Measurements from ENCODE around the gene HRCT1. TPM values are rescaled to one million over a fixed set of nuclear protein-coding genes. Genes with fewer than 3 reads are reported as not detected.

Gene HRCT1
- total RNA-seq, 4 donors from 2014 or later: 0.81 to 11.8 (median 3.3) TPM

- no peak for DNase-seq
- peak overlapping the region in 2 of 3 donors; percentile 19 to 57 for H3K27ac ChIP-seq
- no peak overlapping the region for H3K4me3 ChIP-seq (replicated peaks in 1 of 3)
- intact Hi-C loops (cut with DNase I): loop anchor here (5.0 kb wide), 1 partner anchor 32 kb away; the partner anchor contains the start of genes HRCT1 and SPAAR
- peaks cover 30 to 61% of the 10 kb centered on the region in 2 donors for H3K4me1 ChIP-seq
- TF ChIP-seq CTCF (IDR thresholded peaks at IDR 0.05): no peak
- TF ChIP-seq POLR2A (IDR thresholded peaks at IDR 0.05): no peak
- H3K36me3 ChIP-seq: no peaks in the 10 kb centered on the region
- WGBS, 2 donors: 94 to 97% methylated on average over 8 of the region's 8 CpGs
- H3K9me3 ChIP-seq: no peaks in the 10 kb centered on the region
- H3K27me3 ChIP-seq: no peaks in the 10 kb centered on the region
These were observed 33.8 kb downstream of the HRCT1 start for GRCh38 chr9:35939679-35940250.

GRCh38 chr9:35940458-35941407 is 34.7 kb downstream of the HRCT1 start:
- no peaks in the 10 kb centered on the region for H3K36me3 ChIP-seq
- H3K4me1 ChIP-seq: peaks cover 34 to 65% of the 10 kb centered on the region in 2 donors
- H3K9me3 ChIP-seq: no peaks in the 10 kb centered on the region
- 75 to 87% methylated on average over 7 of the region's 7 CpGs for WGBS, 2 donors
- H3K27ac ChIP-seq: no peak overlapping the region
- intact Hi-C loops (cut with DNase I): loop anchor here (5.0 kb wide), 1 partner anchor 33 kb away; the partner anchor contains the start of genes HRCT1 and SPAAR
- no peak for TF ChIP-seq POLR2A (IDR thresholded peaks at IDR 0.05)
- TF ChIP-seq CTCF (IDR thresholded peaks at IDR 0.05): no peak
- no peak for DNase-seq
- no peaks in the 10 kb centered on the region for H3K27me3 ChIP-seq
- no peak overlapping the region for H3K4me3 ChIP-seq (replicated peaks in 1 of 3)

- Histone ChIP-seq H3K27ac (peak overlapping the region in 1 of 3 donors; percentile 7), H3K9me3 (no peaks in the 10 kb centered on the region), H3K4me3 (replicated peaks in 1 of 3) (no peak overlapping the region), H3K27me3 (no peaks in the 10 kb centered on the region), H3K36me3 (no peaks in the 10 kb centered on the region), H3K4me1 (peaks cover 28 to 56% of the 10 kb centered on the region in 2 donors)
- intact Hi-C loops (cut with DNase I): loop anchor here (5.0 kb wide), 1 partner anchor 35 kb away; the partner anchor contains the start of genes HRCT1 and SPAAR
- no peak for DNase-seq
- 92% methylated on average over 5 of the region's 5 CpGs for WGBS, 2 donors
- TF ChIP-seq POLR2A (IDR thresholded peaks at IDR 0.05) (no peak), CTCF (IDR thresholded peaks at IDR 0.05) (no peak)
These were observed 36.3 kb downstream of the HRCT1 start for GRCh38 chr9:35942286-35942685.

GRCh38 chr9:35944173-35944572 is 38.2 kb downstream of the HRCT1 start:
- intact Hi-C loops (cut with DNase I): loop anchor here (5.0 kb wide), 1 partner anchor 37 kb away; the partner anchor contains the start of genes HRCT1 and SPAAR
- Histone ChIP-seq H3K4me1 (peaks cover 18 to 51% of the 10 kb centered on the region in 2 donors), H3K4me3 (replicated peaks in 1 of 3) (no peak overlapping the region), H3K27ac (peak overlapping the region in 1 of 3 donors; percentile 11), H3K27me3 (no peaks in the 10 kb centered on the region), H3K9me3 (no peaks in the 10 kb centered on the region), H3K36me3 (no peaks in the 10 kb centered on the region)
- TF ChIP-seq CTCF (IDR thresholded peaks at IDR 0.05): no peak
- no peak for TF ChIP-seq POLR2A (IDR thresholded peaks at IDR 0.05)
- WGBS, 2 donors: 91 to 97% methylated on average over 3 of the region's 3 CpGs
- no peak for DNase-seq

Data from thyroid gland (tissue), 4 donors.